ENCODE results near the gene CCND2. TPM values are rescaled to one million over a fixed set of nuclear protein-coding genes. Genes with fewer than 3 reads are reported as not detected.

CCND2 gene
- total and polyA plus RNA-seq, 2 experiments from 2014 or later, result 75.6 to 224 TPM

DNA sequence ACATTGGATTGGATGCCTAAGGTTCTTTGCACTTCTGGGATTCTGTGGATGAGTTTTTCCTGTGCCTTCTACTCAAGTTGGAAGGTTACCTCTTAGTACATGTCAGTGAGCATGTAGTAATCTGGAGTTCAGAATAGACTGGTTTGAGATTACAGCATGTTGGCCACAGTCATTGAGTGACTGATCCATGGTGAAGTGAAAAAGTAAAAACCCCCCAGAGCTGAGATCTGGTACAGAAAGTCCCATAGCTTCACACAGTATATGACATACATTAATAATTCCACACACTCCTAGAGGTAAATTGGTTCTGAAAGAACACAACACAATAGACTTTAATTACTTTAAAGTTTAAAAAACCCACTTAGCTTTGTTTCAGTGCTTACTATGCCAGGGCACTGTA is 11.9 kb upstream of the CCND2 start:
- Mint-ChIP-seq H3K27me3 (ENCODE audit: insufficient read depth, low read depth, poor library complexity) (no peaks in the 10 kb centered on the region), H3K9me3 (peaks cover 4% of the 10 kb centered on the region; the same call in 2 of the 3 replicates), H3K36me3 (ENCODE audit: low read depth) (no peaks in the 10 kb centered on the region; the same call in 2 of the 3 replicates), H3K4me1 (no peaks in the 10 kb centered on the region), H3K4me3 (no peak overlapping the region), H3K27ac (no peak overlapping the region)
- no peak overlapping the region for H3K4me3 ChIP-seq
- H2AFZ ChIP-seq, result no peak overlapping the region
- no peaks in the 10 kb centered on the region for H4K20me1 ChIP-seq (replicated peaks; ENCODE audit: insufficient read depth)
- no peak overlapping the region for H3K27ac ChIP-seq (ENCODE audit: low read depth)
- no peak for ATAC-seq
- DNase-seq (ENCODE audit: low spot score), result no peak
- H3F3A ChIP-seq (replicated peaks; ENCODE audit: low read depth), result no peaks in the 10 kb centered on the region
- H3K4me2 ChIP-seq, result no peak overlapping the region
- no peaks in the 10 kb centered on the region for H3K9me2 ChIP-seq (ENCODE audit: insufficient read depth)
- H3K36me3 ChIP-seq (ENCODE audit: insufficient read depth), result no peaks in the 10 kb centered on the region
- no peaks in the 10 kb centered on the region for H3K79me2 ChIP-seq (replicated peaks; ENCODE audit: insufficient read depth)
- 0 out of 2 replicates have a peak, but pooled peaks cover 4% of the 10 kb centered on the region for H3K4me1 ChIP-seq (ENCODE audit: insufficient read depth)
- TF ChIP-seq CREB1 (CRISPR knock-in tag; IDR thresholded peaks at IDR 0.05; ENCODE audit: low read depth), result no peak
- no peak for TF ChIP-seq POLR2AphosphoS5 (IDR thresholded peaks at IDR 0.05; ENCODE audit: low read depth)
- TF ChIP-seq EZH2 (IDR thresholded peaks at IDR 0.05; ENCODE audit: low read depth, unreplicated experiment), result no peak
- TF ChIP-seq, protein P1, sequence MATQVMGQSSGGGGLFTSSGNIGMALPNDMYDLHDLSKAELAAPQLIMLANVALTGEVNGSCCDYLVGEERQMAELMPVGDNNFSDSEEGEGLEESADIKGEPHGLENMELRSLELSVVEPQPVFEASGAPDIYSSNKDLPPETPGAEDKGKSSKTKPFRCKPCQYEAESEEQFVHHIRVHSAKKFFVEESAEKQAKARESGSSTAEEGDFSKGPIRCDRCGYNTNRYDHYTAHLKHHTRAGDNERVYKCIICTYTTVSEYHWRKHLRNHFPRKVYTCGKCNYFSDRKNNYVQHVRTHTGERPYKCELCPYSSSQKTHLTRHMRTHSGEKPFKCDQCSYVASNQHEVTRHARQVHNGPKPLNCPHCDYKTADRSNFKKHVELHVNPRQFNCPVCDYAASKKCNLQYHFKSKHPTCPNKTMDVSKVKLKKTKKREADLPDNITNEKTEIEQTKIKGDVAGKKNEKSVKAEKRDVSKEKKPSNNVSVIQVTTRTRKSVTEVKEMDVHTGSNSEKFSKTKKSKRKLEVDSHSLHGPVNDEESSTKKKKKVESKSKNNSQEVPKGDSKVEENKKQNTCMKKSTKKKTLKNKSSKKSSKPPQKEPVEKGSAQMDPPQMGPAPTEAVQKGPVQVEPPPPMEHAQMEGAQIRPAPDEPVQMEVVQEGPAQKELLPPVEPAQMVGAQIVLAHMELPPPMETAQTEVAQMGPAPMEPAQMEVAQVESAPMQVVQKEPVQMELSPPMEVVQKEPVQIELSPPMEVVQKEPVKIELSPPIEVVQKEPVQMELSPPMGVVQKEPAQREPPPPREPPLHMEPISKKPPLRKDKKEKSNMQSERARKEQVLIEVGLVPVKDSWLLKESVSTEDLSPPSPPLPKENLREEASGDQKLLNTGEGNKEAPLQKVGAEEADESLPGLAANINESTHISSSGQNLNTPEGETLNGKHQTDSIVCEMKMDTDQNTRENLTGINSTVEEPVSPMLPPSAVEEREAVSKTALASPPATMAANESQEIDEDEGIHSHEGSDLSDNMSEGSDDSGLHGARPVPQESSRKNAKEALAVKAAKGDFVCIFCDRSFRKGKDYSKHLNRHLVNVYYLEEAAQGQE (IDR thresholded peaks at IDR 0.05; ENCODE audit: unreplicated experiment), result no peak
- TF ChIP-seq ZNF114 (CRISPR knock-in tag; IDR thresholded peaks at IDR 0.05), result no peak
- TF ChIP-seq, protein P2, sequence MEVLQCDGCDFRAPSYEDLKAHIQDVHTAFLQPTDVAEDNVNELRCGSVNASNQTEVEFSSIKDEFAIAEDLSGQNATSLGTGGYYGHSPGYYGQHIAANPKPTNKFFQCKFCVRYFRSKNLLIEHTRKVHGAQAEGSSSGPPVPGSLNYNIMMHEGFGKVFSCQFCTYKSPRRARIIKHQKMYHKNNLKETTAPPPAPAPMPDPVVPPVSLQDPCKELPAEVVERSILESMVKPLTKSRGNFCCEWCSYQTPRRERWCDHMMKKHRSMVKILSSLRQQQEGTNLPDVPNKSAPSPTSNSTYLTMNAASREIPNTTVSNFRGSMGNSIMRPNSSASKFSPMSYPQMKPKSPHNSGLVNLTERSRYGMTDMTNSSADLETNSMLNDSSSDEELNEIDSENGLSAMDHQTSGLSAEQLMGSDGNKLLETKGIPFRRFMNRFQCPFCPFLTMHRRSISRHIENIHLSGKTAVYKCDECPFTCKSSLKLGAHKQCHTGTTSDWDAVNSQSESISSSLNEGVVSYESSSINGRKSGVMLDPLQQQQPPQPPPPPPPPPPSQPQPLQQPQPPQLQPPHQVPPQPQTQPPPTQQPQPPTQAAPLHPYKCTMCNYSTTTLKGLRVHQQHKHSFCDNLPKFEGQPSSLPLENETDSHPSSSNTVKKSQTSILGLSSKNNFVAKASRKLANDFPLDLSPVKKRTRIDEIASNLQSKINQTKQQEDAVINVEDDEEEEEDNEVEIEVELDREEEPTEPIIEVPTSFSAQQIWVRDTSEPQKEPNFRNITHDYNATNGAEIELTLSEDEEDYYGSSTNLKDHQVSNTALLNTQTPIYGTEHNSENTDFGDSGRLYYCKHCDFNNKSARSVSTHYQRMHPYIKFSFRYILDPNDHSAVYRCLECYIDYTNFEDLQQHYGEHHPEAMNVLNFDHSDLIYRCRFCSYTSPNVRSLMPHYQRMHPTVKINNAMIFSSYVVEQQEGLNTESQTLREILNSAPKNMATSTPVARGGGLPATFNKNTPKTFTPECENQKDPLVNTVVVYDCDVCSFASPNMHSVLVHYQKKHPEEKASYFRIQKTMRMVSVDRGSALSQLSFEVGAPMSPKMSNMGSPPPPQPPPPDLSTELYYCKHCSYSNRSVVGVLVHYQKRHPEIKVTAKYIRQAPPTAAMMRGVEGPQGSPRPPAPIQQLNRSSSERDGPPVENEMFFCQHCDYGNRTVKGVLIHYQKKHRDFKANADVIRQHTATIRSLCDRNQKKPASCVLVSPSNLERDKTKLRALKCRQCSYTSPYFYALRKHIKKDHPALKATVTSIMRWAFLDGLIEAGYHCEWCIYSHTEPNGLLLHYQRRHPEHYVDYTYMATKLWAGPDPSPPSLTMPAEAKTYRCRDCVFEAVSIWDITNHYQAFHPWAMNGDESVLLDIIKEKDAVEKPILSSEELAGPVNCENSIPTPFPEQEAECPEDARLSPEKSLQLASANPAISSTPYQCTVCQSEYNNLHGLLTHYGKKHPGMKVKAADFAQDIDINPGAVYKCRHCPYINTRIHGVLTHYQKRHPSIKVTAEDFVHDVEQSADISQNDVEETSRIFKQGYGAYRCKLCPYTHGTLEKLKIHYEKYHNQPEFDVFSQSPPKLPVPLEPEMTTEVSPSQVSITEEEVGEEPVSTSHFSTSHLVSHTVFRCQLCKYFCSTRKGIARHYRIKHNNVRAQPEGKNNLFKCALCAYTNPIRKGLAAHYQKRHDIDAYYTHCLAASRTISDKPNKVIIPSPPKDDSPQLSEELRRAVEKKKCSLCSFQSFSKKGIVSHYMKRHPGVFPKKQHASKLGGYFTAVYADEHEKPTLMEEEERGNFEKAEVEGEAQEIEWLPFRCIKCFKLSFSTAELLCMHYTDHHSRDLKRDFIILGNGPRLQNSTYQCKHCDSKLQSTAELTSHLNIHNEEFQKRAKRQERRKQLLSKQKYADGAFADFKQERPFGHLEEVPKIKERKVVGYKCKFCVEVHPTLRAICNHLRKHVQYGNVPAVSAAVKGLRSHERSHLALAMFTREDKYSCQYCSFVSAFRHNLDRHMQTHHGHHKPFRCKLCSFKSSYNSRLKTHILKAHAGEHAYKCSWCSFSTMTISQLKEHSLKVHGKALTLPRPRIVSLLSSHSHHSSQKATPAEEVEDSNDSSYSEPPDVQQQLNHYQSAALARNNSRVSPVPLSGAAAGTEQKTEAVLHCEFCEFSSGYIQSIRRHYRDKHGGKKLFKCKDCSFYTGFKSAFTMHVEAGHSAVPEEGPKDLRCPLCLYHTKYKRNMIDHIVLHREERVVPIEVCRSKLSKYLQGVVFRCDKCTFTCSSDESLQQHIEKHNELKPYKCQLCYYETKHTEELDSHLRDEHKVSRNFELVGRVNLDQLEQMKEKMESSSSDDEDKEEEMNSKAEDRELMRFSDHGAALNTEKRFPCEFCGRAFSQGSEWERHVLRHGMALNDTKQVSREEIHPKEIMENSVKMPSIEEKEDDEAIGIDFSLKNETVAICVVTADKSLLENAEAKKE (CRISPR knock-in tag; IDR thresholded peaks at IDR 0.05), result no peak
- TF ChIP-seq STAT1 (IDR thresholded peaks at IDR 0.05; ENCODE audit: unreplicated experiment), result no peak
- no peak for TF ChIP-seq ZNF331 (CRISPR knock-in tag; IDR thresholded peaks at IDR 0.05; ENCODE audit: low read depth)
- peaks cover under 1% of the 10 kb centered on the region; the same call in 1 of the 2 replicates for H3K27me3 ChIP-seq (ENCODE audit: insufficient read depth)
